Raji (cell line): Measurements from ENCODE around the gene CCDC51.

Experiments
- POLR2A ChIP-seq: IDR thresholded peaks from 2 replicates; pipeline ENCODE4 v1.6.1; 2011; ENCODE audit warnings: low read depth, low read length, control low read depth; ENCODE audit not compliant: insufficient read depth

The CCDC51 gene

DNA sequence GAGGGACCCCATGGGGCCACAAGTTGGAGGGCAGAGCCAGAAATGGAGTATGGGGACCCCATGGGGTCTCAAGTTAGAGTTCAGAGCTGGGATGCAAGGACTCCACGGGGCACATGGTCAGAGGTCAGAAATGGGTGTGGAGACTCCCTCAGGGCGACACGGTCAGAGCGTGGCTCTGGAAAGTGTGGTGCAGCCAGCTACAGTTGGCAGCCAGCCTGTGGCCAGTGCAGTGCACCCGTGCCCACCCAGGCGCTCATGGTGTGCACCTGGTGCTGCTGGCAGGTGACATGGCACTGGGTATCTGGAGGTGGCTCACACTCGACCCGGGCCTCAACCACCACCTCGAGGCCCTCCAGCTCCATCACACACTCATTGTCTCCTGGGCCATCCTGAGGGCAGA is 21.3 kb downstream of the CCDC51 start:
- TF ChIP-seq POLR2A, result no peak

- TF ChIP-seq POLR2A, result no peak
Observed at GRCh38 chr3:48418140-48418539, 21.8 kb downstream of the CCDC51 start.

DNA sequence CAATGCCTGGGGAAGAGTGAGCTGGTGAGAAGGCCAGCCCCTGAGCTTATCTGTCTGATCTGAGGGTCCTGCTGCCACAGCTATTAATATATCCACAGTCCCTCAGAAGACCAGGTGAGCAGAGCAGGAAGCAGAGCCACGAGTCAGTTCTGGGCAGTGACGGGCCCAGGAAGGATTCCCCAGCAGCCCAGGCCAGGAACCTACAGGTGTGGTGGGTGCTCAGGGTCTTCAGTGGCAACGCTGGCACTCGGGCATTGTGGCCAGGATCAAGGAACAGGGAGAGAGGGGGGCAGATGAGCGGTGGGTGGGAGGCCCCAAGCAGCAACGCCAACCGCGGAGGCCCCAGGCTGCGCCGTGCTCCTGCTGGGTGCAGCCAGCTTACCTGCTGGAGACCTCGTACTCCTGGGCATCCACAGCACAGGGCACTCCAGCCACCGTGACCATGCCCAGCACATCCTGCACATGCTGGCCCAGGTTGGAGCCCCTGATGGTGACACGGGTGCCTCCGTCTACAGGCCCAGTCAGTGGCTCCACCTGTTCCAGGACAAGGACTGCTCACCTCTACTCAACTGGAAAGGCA is 22.3 kb downstream of the CCDC51 start:
- no peak for TF ChIP-seq POLR2A

DNA sequence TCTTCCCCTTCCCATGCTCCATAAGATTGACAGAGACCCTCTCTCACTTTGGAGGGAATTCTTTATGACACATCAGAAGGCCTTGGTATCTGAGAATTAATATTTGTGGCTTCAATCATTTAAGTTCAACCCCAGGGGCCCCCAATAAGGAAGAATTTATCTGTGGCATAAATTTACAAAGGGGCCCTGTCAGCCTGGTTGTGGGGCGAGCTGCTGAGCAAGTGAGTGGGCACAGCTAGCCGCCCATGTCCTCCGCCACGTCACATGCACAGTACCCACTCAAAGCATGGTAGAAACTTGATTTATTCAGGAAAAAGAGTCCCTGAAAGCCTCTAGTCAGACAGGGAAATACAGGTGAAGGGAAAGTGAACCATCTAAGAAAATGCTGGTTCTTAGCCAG is 23.4 kb downstream of the CCDC51 start:
- no peak for TF ChIP-seq POLR2A

GRCh38 chr3:48416091-48416505 is 23.8 kb downstream of the CCDC51 start:
- TF ChIP-seq POLR2A, result no peak

DNA sequence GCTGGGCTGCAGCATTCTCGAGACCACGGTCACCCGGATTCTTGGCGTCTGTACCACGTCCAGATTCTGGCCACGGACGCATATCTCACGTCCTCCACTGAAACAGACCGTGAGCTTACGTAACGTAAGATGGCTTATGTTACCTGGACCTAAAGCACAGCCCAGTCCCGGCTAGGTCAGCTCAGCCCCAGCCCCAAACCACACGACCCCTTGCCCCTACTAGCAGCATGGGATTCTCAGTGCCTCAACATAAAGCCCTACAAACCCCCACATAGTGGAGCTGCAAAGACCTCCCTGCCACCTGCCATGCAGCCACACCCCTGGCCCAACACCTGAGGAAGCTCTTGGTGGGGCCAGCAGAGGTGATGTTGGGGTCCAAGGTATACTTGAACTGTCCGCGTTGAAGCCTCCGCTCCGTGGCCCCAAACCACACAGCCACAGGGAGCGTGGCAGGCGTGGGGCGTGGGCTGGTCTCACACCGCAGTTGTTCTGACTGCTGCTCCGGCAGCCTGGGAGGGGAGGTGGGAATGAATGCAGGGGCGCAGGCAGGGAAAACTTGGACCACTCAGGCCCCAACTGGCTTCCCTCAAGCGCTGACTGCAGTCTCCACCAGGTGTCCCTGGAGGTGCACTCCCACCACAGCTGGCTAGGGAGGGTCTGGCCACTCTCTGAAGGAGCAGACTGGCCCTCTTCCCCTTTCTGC is 24.5 kb downstream of the CCDC51 start:
- TF ChIP-seq POLR2A, result no peak

GRCh38 chr3:48414376-48415250 is 25.3 kb downstream of the CCDC51 start:
- TF ChIP-seq POLR2A, result no peak

- TF ChIP-seq POLR2A, result no peak
Observed at GRCh38 chr3:48413611-48414010, 26.3 kb downstream of the CCDC51 start.

- TF ChIP-seq POLR2A, result no peak
Observed at GRCh38 chr3:48413086-48413485, 26.8 kb downstream of the CCDC51 start.

DNA sequence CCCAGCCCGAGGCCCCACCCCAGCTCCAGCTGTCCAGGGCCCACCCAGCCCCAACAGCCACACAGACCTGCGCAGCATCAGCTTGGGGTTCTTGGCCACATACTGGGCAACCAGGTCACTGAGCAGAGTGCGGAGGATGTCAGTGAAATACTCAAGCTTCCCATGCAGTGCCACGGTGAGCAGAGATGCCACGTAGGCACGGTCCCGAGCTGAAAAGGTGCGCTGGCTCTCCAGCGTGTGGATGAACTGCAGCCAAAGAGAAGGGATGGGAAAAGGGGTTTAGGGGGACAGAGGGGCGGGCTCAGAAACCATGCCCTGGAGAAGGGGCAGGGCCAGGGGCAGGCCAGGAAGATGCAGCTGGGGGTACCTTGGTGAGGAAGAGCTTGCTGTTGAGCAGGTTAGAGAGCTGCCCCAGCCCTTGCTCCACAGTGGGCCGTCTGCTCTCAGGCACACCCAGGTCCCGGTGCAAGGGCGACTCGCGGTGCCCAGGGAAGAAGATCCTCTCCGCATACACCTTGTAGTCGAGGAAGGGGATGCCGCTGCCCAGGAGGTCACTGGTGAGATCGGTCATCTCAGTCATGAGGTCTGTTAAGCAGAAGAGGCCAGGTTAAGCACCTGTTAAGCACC is 27.4 kb downstream of the CCDC51 start:
- TF ChIP-seq POLR2A, result no peak

DNA sequence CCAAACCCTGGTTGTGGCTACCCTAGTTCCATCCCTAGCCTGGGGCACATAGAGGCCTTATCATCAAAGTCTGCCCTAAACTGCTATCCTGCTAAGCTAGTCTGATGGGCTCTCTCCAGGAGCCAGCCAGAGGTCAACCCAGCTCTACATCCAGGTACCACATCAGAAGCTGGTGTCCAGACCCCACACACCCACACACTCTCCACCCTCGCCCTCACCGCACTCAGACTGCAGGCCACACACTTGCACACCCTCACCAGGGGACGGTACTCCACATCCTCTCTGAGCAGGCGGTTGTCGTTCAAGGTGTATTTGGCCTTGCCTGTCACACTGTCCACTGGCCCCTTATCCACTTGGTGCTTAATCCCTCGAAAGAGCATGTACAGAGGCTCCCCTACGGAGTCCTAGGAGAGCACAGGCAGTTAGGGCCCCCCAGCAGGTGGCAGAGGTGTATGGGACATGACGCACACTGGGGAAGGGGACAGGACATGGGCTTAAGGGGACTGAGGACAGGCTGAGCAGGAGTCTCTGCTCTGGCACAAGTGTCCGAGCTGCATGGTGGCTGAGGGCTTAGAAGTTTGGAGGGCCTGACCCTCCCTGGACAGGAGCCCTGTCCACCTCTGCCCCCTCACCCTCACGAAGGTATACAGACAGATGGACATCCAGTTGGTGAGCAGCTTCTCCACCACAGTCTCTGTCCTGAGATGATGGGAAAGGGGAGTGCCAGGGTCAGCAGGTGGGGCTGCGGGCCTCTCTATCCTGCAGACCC is 28.1 kb downstream of the CCDC51 start:
- TF ChIP-seq POLR2A, result no peak

GRCh38 chr3:48411041-48411588 is 28.8 kb downstream of the CCDC51 start:
- no peak for TF ChIP-seq POLR2A

DNA sequence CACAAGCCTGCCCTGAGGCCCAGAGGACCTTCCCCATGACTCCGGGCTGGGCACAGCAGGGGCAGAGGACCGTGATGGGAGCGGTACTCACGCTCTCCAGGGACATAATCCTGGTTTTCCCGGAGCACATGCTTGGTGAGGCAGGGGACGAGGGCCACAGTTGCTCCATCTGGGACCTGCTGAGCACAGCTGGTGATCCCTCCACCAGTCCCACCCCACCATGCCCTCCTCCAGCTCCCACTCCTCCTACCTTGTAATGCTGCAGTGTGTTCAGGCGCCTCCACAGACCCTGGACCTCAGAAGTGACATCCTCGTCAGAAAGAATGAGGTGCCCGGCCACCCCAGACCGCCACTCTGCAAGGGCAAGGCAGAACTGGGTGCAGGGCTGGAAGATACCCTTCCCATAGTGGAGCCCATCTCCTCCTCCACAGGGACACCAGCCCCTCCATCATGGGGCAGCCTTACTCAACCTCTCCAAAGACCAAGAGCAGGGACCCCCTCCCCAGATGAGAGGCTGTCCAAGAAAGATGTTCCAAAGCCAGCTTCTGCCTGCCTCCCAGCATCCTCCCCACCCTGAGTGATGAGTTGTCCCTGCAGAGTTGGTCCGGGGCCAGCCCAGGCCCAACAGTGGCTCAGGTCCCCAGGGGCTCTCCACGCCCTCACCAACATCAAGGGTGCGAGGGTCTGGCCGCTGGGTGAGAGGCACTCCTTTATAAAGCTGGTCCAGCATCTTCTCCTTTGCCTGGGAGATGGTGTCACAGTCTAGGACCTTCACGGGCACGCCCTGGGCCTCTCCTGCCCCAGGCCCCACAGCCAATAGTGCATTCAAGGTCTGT is 29.5 kb downstream of the CCDC51 start:
- TF ChIP-seq POLR2A, result no peak
